ENCODE results near the gene COMMD9. TPM values are rescaled to one million over a fixed set of nuclear protein-coding genes. Genes with fewer than 3 reads are reported as not detected.

The COMMD9 gene
- total and polyA plus RNA-seq, 2 donors (not counting 1 experiment from before 2014, with no cell fraction given): 41.3 to 47.4 TPM

DNA sequence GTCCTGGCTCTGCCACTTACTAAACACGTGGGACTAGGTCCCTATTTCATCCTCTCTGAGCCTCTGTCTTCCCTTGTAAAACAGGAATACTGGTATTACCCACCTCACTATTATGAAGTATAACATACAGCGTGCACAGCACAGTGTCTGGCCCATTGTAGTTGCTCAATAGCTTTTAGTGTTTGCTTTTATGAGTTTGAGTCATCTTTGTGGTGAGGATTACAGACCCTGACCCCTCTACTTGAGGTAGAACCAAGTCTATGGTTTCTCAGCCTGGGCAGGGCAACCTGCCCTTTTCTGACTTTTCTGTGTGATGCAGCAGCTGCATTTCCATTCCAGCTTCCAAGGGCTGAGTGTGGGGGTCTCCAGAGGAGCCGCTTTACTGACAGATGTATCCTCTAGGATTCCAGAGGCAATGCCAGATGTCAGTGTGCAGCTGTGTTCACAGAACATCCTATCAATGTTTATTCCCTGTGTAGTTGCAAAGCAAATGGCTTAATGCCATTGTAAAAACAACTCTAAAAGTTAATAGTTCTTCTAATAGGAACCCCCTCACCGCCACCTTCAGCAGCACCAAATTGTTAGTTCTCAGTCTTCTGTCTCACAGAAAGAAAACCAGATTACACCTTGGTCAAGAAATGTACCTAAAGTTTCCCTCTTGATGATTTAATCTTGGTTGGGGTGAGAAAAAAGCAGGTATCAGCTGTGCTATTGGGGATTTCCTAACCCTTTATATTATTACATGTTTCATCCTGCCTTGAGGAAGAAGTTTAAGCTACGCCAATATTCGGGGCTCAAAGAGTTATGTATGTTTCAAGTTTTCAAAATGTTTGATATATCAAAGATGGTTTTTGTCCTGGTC is 23.6 kb upstream of the COMMD9 start:
- H3K4me1 Mint-ChIP-seq: no peaks in the 10 kb centered on the region
- Histone ChIP-seq H2AFZ (ENCODE audit: insufficient read depth, low read depth, low read length, poor library complexity, severe bottlenecking) (no peak overlapping the region), H3K27me3 (replicated peaks in 1 of 4; ENCODE audit: control extremely low read depth in 1 of 4, control insufficient read depth in 3 of 4, insufficient read depth in 4 of 4, low read length in 3 of 4) (peaks cover 0 to 8% (median 4%) of the 10 kb centered on the region in 4 experiments), H3K79me2 (ENCODE audit: control insufficient read depth, insufficient read depth, low read length) (no peaks in the 10 kb centered on the region), H3K4me3 (ENCODE audit: control extremely low read depth in 1 of 5, extremely low read depth in 1 of 5, insufficient read depth in 1 of 5, low read depth in 2 of 5, low read length in 4 of 5) (no peak overlapping the region), H3K27ac (ENCODE audit: low read length in 2 of 2) (no peak overlapping the region), H3K36me3 (replicated peaks in 1 of 2; ENCODE audit: control extremely low read depth in 1 of 2, control insufficient read depth in 1 of 2, extremely low read depth in 1 of 2, insufficient read depth in 2 of 2, low read length in 1 of 2) (no peaks in the 10 kb centered on the region), H3K4me1 (ENCODE audit: control insufficient read depth in 2 of 2, insufficient read depth in 2 of 2, low read length in 2 of 2) (no peaks in the 10 kb centered on the region), H4K20me1 (ENCODE audit: control insufficient read depth, insufficient read depth, low read length, poor library complexity, severe bottlenecking) (no peaks in the 10 kb centered on the region), H3K9ac (ENCODE audit: low read length) (no peak overlapping the region), H3K9me3 (ENCODE audit: control extremely low read depth in 1 of 3, control insufficient read depth in 2 of 3, insufficient read depth in 1 of 3, low read length in 2 of 3) (no peaks in the 10 kb centered on the region), H3K4me2 (replicated peaks; ENCODE audit: low read depth, low read length, poor library complexity, severe bottlenecking) (no peak overlapping the region)
- no peak for DNase-seq
- no peak overlapping the region for H3K27ac Mint-ChIP-seq
- H3K4me3 Mint-ChIP-seq: no peak overlapping the region
- POLR2A ChIA-PET: no interaction called here
- CTCF ChIA-PET: interaction anchor here (0.5 to 1.3 kb wide), 3 partner anchors 10 to 443 kb away, joined by 3 to 4 read pairs (median 3); no protein-coding TSS in a partner anchor
- no peak for ATAC-seq (ENCODE audit: low read depth)
- TF ChIP-seq EZH2 (IDR thresholded peaks at IDR 0.05; ENCODE audit: borderline replicate concordance, insufficient read depth, low read depth, low read length, poor library complexity, severe bottlenecking): no peak
- TF ChIP-seq, protein P1, sequence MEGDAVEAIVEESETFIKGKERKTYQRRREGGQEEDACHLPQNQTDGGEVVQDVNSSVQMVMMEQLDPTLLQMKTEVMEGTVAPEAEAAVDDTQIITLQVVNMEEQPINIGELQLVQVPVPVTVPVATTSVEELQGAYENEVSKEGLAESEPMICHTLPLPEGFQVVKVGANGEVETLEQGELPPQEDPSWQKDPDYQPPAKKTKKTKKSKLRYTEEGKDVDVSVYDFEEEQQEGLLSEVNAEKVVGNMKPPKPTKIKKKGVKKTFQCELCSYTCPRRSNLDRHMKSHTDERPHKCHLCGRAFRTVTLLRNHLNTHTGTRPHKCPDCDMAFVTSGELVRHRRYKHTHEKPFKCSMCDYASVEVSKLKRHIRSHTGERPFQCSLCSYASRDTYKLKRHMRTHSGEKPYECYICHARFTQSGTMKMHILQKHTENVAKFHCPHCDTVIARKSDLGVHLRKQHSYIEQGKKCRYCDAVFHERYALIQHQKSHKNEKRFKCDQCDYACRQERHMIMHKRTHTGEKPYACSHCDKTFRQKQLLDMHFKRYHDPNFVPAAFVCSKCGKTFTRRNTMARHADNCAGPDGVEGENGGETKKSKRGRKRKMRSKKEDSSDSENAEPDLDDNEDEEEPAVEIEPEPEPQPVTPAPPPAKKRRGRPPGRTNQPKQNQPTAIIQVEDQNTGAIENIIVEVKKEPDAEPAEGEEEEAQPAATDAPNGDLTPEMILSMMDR (IDR thresholded peaks at IDR 0.05): no peak
- peaks cover 48% of the 10 kb centered on the region for H3K27me3 Mint-ChIP-seq
- WGBS (ENCODE audit: insufficient coverage): 65% methylated on average over 3 of the region's 6 CpGs
- no peaks in the 10 kb centered on the region for H3K9me3 Mint-ChIP-seq (ENCODE audit: insufficient read depth)
- intact Hi-C loops (cut with micrococcal nuclease): no loop called here
